Measurements from ENCODE around the gene SRD5A2.

Gene SRD5A2

GRCh38 chr2:31580321-31581117, at the start of gene SRD5A2:
SRD5A2 (minus strand) TSS chr2:31580938; CDS start chr2:31580900, 38 bp downstream.
- no peak for DNase-seq

DNA sequence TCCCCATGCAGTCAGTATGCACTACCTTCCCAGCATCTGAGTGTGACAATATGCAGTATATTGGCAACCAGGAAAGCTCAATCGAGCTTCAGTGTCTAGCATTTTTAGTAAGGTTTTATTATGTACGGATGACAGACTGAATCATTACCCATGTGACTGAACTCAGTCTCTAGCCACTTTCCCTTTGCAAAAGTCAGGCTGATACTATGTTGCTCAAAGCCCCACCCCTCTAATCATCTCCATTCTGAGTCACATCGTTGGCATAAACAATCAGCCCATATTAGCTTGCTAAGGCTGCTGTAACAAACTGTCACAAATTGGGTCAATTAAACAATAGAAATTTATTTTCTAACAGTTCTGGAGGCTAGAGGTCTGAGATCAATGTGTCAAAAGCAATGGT, 25.8 kb upstream of the SRD5A2 start:
- no peak for DNase-seq

GRCh38 chr2:31598694-31599093, 18.0 kb upstream of the SRD5A2 start:
- DNase-seq, result no peak

DNA sequence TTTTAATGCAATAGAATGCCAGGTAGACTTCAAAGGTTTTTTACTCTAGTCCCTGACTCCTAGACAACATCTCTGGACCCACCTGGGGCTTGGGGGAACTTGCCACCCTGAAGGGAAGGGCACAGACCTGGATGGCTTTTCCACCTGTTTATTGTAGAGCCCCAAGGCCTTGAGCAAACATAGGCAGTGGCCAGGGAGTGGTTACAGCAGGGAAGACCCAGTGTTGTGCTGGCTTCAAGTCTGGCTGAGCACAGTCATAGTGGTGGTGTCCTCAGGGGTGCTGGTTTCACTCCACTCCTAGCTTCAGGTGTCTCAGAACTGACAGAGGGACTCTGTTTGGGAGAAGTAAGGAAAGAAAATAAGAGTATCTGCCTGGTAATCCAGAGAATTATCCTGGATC, 5.5 kb upstream of the SRD5A2 start:
- no peak for DNase-seq

DNA sequence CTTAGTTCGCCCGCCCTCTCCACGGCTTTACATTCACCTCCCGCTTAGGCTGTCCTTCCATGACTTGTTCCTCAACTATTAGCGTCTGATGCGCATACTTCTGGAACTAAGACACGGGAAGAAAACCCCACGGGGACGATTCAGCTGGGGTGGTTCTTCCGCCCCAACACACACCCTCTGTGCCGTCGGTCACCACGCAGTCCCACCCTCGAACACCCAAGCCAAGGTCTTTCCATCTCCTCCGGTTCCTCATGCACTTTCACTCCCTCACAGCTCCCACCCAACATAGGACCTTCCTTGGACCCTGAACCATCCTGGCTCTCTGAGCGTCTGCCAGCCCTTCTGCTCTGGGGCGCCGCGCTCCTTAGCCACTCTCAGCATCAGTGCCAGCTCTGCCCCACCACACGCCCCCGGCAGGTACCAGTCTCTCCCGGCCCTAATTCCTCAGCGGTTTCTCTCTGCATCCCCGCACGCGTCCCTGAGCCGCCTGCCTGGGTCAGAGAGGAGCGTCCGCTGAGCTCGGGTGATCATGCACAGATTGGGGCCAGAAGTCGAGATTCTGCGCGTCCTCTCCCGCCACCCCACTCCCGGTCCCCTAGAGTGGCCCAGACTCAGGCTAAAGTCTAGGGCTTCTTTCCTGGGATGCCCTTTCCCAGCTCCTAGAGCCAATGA, 522 bp upstream of the SRD5A2 start:
- no peak for DNase-seq

DNA sequence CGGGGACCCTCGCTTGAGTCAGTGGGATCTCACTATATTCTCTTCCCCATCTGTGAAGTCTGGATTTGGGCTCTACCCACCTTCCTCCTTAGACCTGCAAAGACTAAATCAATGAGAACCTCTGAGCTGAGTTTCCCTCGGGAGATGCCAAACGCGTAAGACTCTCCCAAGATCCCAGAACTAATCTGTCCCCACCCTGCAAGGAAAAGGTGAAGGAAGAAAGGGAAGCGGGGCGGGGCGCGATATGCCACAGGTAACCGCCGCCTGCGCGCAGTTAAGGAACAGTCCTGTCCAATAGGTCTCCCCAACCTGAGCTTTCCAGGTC, 780 bp downstream of the SRD5A2 start:
- DNase-seq, result no peak

- no peak for DNase-seq
Observed at GRCh38 chr2:31578316-31578715, 2.4 kb downstream of the SRD5A2 start.

GRCh38 chr2:31577143-31577542, 3.6 kb downstream of the SRD5A2 start:
- no peak for DNase-seq

DNA sequence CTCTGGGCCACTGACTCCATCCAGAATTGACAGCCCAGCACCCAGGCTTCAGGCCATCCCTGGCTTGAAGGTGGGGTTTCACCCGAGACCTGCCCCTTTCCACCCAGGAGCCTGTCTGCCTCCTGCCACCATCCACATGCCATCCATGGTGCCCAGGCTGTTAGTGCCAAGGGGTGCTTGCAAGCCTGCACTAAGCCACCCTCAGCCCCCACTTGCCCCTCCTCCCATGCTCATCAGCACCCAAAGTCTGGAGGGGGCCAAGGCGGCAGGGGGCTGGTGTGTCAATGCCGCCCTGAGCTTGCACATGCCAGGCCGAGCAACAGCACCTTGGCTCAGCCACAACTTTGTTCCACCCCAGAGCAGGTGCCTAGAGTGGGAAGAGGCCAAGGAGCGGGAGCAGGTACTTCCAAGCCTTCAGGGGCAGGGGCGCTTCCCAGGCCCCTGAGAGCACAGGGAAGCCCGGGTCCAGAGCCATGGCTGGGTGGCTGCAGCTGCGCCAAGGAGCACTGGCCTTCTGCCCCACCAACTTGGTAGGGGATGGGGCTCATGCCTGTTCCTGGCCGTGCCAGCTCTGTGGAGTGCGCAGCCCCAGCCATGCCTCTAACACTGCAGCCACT, 12.0 kb downstream of the SRD5A2 start:
- no peak for DNase-seq

- no peak for DNase-seq
Observed at GRCh38 chr2:31567679-31568078, 13.1 kb downstream of the SRD5A2 start.

DNA sequence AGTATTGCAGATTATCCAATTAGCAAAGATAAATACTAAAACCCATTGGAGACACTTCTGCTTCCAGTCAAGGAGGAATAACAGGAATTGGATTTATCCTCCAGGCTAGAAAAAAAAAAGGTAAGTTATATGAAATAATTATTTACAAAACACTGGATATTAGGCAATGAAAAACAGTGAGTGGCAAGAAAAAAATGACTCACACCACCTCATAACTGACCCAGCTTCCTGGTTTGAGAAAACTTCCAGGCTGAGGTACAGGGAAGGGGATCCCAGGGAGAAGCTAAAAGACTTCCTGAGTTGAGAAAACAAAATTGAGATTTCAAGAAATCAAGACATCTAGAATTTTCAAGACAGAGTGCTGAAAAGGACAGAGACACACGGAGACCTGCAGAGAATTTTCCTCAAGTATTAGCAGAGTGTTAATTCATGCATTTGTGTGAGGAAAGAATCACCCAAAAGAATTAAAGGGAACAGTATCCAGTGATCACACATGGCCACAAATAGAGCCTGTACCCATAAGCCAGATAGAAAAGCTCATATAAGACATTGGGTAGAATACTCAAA, 17.4 kb downstream of the SRD5A2 start:
- no peak for DNase-seq

DNA sequence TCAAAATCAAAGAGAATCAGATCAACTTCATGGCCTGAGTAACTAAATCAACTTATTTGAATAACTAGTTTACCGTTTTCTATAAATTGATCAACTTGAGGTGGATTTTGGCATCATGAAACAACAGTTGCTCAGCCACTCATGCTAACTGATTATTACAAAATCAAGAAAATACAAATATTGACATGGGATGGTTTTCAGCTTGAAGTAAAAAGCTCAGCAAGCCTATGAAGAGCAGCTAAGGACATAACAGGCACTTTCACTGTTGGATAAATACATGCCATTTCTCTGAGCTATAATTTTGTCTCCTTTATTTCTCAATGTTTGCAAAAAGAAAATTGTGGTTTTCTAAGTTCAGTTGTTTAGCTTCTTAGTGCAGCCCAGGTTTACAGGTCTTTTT, 18.9 kb downstream of the SRD5A2 start:
- no peak for DNase-seq

DNA sequence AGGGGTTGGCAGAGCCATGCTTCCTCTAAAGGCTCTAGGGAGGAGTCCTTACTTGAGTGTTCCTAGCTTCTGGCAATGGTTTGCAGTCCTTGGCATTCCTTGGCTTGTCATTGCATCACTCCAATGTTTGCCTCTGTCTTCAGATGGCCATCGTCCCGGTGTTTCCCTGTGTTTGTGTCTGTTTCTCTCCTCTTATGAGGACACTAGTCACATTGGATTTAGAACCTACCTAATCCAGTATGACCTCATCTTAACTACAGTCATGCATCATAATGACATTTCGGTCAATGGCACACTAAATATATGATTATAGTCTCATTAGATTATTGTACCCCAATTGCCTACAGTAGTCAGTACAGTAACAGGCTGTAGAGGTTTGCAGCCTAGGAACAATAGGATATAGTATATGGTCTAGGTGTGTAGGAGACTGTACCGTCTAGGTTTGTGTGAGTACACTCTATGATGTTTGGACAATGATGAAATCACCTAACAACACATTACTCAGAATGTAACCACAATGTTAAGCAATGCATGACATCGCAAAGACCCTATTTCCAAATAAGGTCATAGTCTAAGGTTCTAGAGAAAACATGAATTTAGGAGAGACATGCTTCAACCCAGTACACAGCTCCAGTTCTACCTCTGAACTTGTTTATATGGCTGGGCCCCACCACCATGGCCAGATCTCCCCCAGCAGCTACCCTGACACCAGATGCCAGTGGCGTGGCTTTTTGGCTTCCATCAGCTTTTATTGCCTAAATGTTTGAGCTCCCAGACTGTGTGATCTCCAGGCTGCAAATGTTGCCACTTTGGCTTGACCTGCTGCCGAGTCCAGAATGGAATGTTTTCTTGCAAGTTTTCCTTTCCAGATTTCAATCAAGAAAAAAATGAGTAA, 22.1 kb downstream of the SRD5A2 start:
- peak; percentile 49 for DNase-seq

DNA sequence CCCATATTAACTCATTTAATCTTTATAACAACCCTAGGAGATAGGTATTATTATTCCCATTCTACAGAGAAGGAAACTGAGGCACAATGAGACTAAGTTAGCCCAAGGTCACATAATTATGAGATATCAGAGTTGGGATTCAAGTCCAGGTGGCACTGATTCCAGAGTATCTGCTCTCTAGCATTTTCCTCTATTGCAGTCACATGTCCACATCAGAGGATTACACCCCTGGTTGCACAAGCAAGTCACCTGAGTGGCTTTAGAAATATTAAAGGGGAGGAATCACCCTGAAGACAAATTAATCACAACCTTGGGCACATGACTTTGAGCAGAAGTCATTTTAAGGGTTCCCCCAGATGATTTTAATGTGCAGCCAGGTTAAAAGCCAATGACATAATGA, 23.8 kb downstream of the SRD5A2 start:
- no peak for DNase-seq

DNA sequence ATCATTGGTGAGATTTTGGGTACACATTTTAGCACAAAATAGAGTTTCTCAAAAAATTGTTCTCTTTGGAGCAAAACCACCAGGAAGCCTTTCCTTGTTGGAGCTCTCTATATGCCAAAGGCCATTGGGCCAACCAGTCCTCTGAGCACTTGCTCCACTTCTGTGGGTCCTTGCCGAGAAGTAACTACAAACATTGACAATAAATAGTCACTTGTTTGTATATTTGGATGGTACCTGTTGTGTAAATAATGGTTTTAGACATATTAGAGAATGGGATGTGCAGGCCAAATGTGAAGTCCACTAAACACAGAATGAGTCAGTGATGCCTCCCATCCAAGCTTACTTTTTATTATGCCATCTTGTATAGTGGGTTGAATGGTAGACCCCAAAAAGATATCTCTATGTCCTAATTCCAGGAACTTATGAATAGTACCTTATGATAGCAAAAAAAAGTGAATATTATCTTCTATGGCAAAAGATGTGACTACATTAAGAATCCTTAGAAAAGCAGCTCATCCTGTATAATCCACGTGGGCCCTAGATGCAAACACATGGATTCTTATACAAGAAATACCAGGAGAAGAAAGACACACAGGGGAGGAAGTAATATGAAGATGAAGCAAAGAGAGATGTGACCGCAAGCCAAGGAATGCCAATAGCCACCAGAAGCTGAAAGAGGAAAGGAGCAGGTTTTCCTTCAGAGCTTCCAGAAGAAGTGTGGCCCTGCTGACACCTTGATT, 24.6 kb downstream of the SRD5A2 start:
- no peak for DNase-seq

GRCh38 chr2:31553362-31553761, 27.4 kb downstream of the SRD5A2 start:
- DNase-seq, result no peak

GRCh38 chr2:31547485-31547884, 33.3 kb downstream of the SRD5A2 start:
- DNase-seq, result no peak

DNA sequence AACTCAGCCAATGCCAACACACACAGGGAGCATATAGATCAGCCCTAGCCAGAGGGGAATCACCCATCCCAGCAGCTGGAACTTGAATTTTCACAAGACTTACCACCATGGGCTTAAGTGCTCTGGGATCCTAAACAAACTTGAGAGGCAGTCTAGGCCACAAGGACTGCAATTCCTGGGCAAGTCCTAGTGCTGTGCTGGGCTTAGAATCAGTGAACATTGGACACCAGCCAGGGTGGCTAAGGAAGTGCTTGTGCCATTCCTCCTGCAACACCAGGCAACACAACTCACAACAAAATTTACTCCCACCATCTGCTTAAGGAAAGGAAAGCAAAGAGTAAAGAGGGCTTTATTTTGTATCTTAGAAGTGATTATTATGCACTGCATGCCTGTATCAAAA, 38.9 kb downstream of the SRD5A2 start:
- no peak for DNase-seq

DNA sequence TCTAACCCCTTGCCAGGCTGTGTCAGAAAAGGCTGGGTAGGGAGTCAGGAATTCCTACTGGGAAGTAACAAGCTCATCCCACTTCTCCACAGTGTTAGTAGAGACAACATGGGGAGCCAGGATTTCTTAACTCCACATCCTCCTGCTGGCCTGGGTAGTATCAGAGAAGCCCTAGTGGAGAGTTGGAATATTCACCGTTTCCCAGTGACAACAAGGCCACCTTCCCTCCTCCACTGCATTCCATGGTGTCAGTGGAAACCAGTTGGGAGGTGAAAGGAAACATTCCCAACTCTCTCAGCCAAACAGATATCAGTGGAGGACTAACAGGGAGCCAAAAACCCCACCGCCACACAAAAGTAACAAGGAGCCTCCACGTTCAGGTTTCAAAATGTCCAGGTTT, 41.2 kb downstream of the SRD5A2 start:
- no peak for DNase-seq

DNA sequence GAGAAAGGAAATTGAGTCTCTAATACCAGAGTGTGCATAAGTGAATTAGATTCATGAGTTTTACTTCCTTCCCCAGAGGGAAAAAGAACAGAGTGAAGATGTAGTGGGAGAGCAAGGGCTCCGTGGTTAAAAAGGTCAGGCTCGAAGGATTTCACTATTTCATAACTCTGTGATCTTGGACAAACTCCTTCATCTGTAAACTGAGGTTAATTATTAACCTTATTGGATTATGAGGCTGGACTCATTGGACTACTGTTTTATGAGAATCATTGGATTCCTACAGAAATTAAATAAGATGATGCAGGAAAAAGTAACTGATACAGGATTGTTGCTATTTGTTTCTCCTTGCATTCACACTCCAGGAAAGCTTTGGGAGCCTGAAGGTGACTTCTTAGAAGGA, 45.0 kb downstream of the SRD5A2 start:
- DNase-seq, result no peak

DNA sequence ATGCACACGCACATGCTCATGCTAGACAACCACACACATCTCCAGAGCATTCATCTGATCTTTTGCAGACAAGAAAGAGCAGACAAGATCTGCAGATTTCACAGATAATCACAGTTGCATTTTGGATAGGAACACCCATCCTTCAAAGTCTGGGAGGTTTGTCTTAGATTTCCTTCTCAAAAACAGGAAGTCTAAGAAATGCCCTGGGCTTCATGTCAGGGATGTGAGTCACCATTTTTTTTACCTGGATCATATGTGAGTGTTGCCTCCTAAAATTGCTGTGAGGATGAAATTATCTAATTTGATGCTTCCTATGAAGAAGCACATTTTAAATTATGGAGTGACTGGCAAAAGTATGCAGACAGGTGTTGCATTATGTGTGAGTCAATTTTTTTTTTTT, 46.1 kb downstream of the SRD5A2 start:
- no peak for DNase-seq

DNA sequence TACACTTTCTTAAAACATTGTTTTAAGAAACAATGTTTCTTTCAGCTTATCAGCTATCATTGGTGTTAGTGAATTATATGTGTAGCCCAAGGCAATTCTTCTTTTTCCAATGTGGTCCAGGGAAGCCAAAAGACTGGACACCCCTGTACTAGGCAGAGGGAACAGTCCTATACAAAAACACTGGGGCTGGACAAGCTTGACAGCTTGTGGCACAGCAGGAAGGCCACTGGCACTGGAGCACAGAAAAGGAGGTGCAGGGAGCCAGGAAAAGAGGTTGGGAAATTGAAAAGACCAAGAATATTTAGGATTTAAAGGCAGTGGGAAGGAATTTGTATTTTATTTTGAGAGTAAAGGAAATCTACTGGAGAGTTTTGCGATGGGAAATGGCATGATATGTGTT, 47.7 kb downstream of the SRD5A2 start:
- DNase-seq, result no peak

Data from fibroblast of skin of right biceps (primary cell).